ENCODE results near the gene XRCC4. TPM values are rescaled to one million over a fixed set of nuclear protein-coding genes. Genes with fewer than 3 reads are reported as not detected.

XRCC4 gene
- polyA plus RNA-seq, 1 of the 3 experiments (the other 2 are of a cell fraction) = 1.8 TPM

- Histone ChIP-seq H2AFZ (ENCODE audit: low read depth) (no peak overlapping the region), H3K4me2 (no peak overlapping the region), H3F3A (replicated peaks; ENCODE audit: insufficient read depth) (no peaks in the 10 kb centered on the region), H3K4me3 (ENCODE audit: low read depth in 2 of 2, low read length in 1 of 2) (no peak overlapping the region), H3K79me2 (ENCODE audit: insufficient read depth) (no peaks in the 10 kb centered on the region), H3K36me3 (replicated peaks in 1 of 2; ENCODE audit: control insufficient read depth in 1 of 2, insufficient read depth in 2 of 2, low read length in 1 of 2) (no peaks in the 10 kb centered on the region), H4K20me1 (ENCODE audit: insufficient read depth) (no peaks in the 10 kb centered on the region), H3K27me3 (ENCODE audit: insufficient read depth) (no peaks in the 10 kb centered on the region), H3K27ac (ENCODE audit: low read depth in 2 of 2, low read length in 1 of 2) (no peak overlapping the region), H3K9me3 (no peaks in the 10 kb centered on the region), H3K4me1 (ENCODE audit: control insufficient read depth in 1 of 2, insufficient read depth in 2 of 2, low read depth in 1 of 2, low read length in 1 of 2) (no peaks in the 10 kb centered on the region; a peak in 1 of 4 replicates), H3K9ac (no peak overlapping the region), H3K9me2 (no peaks in the 10 kb centered on the region; the same call in 1 of the 2 replicates)
- ChIA-PET CTCF (interaction anchor here (1.2 kb wide), 1 partner anchor 316 kb away, joined by 3 read pairs; no protein-coding TSS in a partner anchor), POLR2A (no interaction called here)
- DNase-seq = no peak
- WGBS (ENCODE audit: low lambda C conversion rate) = 88% methylated on average over 4 of the region's 4 CpGs
- TF ChIP-seq RFX5 (IDR thresholded peaks at IDR 0.05; ENCODE audit: low read length) (no peak), SIN3A (IDR thresholded peaks at IDR 0.05; ENCODE audit: borderline replicate concordance, low read depth, low read length) (no peak)
Measured at GRCh38 chr5:83249156-83249555, 171.8 kb downstream of the XRCC4 start.

GRCh38 chr5:83251849-83252248, 174.5 kb downstream of the XRCC4 start:
- ChIA-PET CTCF (no interaction called here), POLR2A (no interaction called here)
- no peak for DNase-seq
- Histone ChIP-seq H3K4me2 (no peak overlapping the region), H3K36me3 (replicated peaks in 1 of 2; ENCODE audit: control insufficient read depth in 1 of 2, insufficient read depth in 2 of 2, low read length in 1 of 2) (peaks cover 0 to under 1% of the 10 kb centered on the region in 2 experiments), H4K20me1 (ENCODE audit: insufficient read depth) (no peaks in the 10 kb centered on the region), H3K27ac (ENCODE audit: low read depth in 2 of 2, low read length in 1 of 2) (no peak overlapping the region), H3K4me1 (ENCODE audit: control insufficient read depth in 1 of 2, insufficient read depth in 2 of 2, low read depth in 1 of 2, low read length in 1 of 2) (no peaks in the 10 kb centered on the region; a peak in 1 of 4 replicates), H3K9me3 (no peaks in the 10 kb centered on the region), H3F3A (replicated peaks; ENCODE audit: insufficient read depth) (no peaks in the 10 kb centered on the region), H3K9ac (no peak overlapping the region), H2AFZ (ENCODE audit: low read depth) (no peak overlapping the region), H3K4me3 (ENCODE audit: low read depth in 2 of 2, low read length in 1 of 2) (no peak overlapping the region), H3K27me3 (ENCODE audit: insufficient read depth) (no peaks in the 10 kb centered on the region), H3K9me2 (no peaks in the 10 kb centered on the region), H3K79me2 (ENCODE audit: insufficient read depth) (no peaks in the 10 kb centered on the region)
- 86% methylated on average over 1 of the region's 1 CpG for WGBS (ENCODE audit: low lambda C conversion rate)
- TF ChIP-seq FOSL2 (IDR thresholded peaks at IDR 0.05; ENCODE audit: borderline replicate concordance, low read depth) = no peak
- peak in 1 of 2 experiments; percentile 24; a peak in 1 of 4 replicates for TF ChIP-seq EP300 (IDR thresholded peaks at IDR 0.05; ENCODE audit: borderline replicate concordance in 1 of 2, low read depth in 1 of 2, low read length in 1 of 2)
- TF ChIP-seq GATA2 (CRISPR knock-in tag; IDR thresholded peaks at IDR 0.05) = peak; percentile 84
- TF ChIP-seq FOXJ3 (CRISPR knock-in tag; IDR thresholded peaks at IDR 0.05) = no peak
- TF ChIP-seq, protein P1, sequence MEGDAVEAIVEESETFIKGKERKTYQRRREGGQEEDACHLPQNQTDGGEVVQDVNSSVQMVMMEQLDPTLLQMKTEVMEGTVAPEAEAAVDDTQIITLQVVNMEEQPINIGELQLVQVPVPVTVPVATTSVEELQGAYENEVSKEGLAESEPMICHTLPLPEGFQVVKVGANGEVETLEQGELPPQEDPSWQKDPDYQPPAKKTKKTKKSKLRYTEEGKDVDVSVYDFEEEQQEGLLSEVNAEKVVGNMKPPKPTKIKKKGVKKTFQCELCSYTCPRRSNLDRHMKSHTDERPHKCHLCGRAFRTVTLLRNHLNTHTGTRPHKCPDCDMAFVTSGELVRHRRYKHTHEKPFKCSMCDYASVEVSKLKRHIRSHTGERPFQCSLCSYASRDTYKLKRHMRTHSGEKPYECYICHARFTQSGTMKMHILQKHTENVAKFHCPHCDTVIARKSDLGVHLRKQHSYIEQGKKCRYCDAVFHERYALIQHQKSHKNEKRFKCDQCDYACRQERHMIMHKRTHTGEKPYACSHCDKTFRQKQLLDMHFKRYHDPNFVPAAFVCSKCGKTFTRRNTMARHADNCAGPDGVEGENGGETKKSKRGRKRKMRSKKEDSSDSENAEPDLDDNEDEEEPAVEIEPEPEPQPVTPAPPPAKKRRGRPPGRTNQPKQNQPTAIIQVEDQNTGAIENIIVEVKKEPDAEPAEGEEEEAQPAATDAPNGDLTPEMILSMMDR (IDR thresholded peaks at IDR 0.05) = no peak

DNA sequence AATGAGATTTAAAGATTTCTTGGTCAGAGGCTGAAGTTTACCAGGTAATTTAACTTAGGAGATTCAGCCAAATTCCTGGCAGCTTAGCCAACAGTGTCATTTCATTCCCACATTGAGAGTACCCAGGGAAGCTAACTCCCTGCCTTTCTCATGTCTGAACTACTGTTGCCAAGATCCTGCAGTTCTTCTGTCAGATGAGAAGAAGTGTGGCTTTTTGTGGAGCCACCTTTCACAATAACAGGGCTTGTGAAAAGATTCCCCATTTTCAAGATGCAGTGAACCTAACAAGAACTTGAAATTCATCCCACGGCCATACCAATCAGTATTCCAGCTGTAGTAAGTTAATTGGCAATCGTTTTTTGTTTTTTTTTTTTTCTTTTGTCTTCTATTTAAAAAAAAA, 176.4 kb downstream of the XRCC4 start:
- Histone ChIP-seq H4K20me1 (ENCODE audit: insufficient read depth) (no peaks in the 10 kb centered on the region), H3K4me1 (ENCODE audit: control insufficient read depth in 1 of 2, insufficient read depth in 2 of 2, low read depth in 1 of 2, low read length in 1 of 2) (no peaks in the 10 kb centered on the region; a peak in 1 of 4 replicates), H3K27me3 (ENCODE audit: insufficient read depth) (no peaks in the 10 kb centered on the region), H2AFZ (ENCODE audit: low read depth) (no peak overlapping the region), H3K36me3 (replicated peaks in 1 of 2; ENCODE audit: control insufficient read depth in 1 of 2, insufficient read depth in 2 of 2, low read length in 1 of 2) (peaks cover 0 to 4% of the 10 kb centered on the region in 2 experiments), H3K9me2 (no peaks in the 10 kb centered on the region), H3K4me2 (no peak overlapping the region), H3K9ac (no peak overlapping the region), H3K4me3 (ENCODE audit: low read depth in 2 of 2, low read length in 1 of 2) (no peak overlapping the region), H3K79me2 (ENCODE audit: insufficient read depth) (no peaks in the 10 kb centered on the region), H3K27ac (ENCODE audit: low read depth in 2 of 2, low read length in 1 of 2) (no peak overlapping the region), H3K9me3 (no peaks in the 10 kb centered on the region), H3F3A (replicated peaks; ENCODE audit: insufficient read depth) (no peaks in the 10 kb centered on the region)
- 95% methylated on average over 2 of the region's 2 CpGs for WGBS (ENCODE audit: low lambda C conversion rate)
- DNase-seq = no peak
- CTCF ChIA-PET = no interaction called here
- POLR2A ChIA-PET = no interaction called here
- no peak for TF ChIP-seq SMC3 (IDR thresholded peaks at IDR 0.05; ENCODE audit: low read depth, low read length)
- TF ChIP-seq EP300 (IDR thresholded peaks at IDR 0.05; ENCODE audit: borderline replicate concordance in 1 of 2, low read depth in 1 of 2, low read length in 1 of 2) = no peak
- TF ChIP-seq EZH2phosphoT487 (IDR thresholded peaks at IDR 0.05; ENCODE audit: borderline replicate concordance, low read depth) = no peak
- no peak for TF ChIP-seq REST (IDR thresholded peaks at IDR 0.05; ENCODE audit: low read depth, low read length)
- TF ChIP-seq MAX (IDR thresholded peaks at IDR 0.05; ENCODE audit: low read depth) = no peak
- no peak for TF ChIP-seq FOXJ3 (CRISPR knock-in tag; IDR thresholded peaks at IDR 0.05)
- TF ChIP-seq, protein P1 (IDR thresholded peaks at IDR 0.05) = no peak
- no peak for TF ChIP-seq NRF1 (IDR thresholded peaks at IDR 0.05; ENCODE audit: low read depth, low read length)
- no peak for TF ChIP-seq MXI1 (IDR thresholded peaks at IDR 0.05; ENCODE audit: low read depth, low read length)
